Peyer's patch (tissue), 4 donors: ENCODE results near the gene UBLCP1.

ENCODE experiments used
- CTCF ChIP-seq, 6 experiments: fragments of 450-650 bp in 4 of 6; fragments of 200-600 bp in 2 of 6; sonication (generic) in 1 of 6; IDR thresholded peaks; one replicate each; pipeline ENCODE4 v1.5.1; 2017 to 2019; ENCODE audit warnings: antibody characterized with exemption in 6 of 6, mild to moderate bottlenecking in 3 of 6, moderate library complexity in 1 of 6
- POLR2A ChIP-seq, 2 donors: fragments of 450-650 bp; IDR thresholded peaks; one replicate each; pipeline ENCODE4 v1.5.1; 2017; ENCODE audit warnings: antibody characterized with exemption in 2 of 2, mild to moderate bottlenecking in 2 of 2, moderate library complexity in 2 of 2

- TF ChIP-seq CTCF (IDR thresholded peaks at IDR 0.05) (no peak), POLR2A (IDR thresholded peaks at IDR 0.05) (no peak)
Measured at GRCh38 chr5:159227452-159227851, 35.6 kb upstream of the UBLCP1 start.
